ENCODE measurements around the gene ST7L.

Gene ST7L

GRCh38 chr1:112558634-112559033 lies 60.3 kb downstream of the ST7L start:
- no peak for DNase-seq
- intact Hi-C loops (cut with DNase I): no loop called here

- DNase-seq: no peak
- intact Hi-C loops (cut with DNase I): no loop called here
Measured at GRCh38 chr1:112557385-112557784, 61.6 kb downstream of the ST7L start.

GRCh38 chr1:112554411-112554810 lies 64.5 kb downstream of the ST7L start:
- no peak for DNase-seq
- intact Hi-C loops (cut with DNase I): no loop called here

GRCh38 chr1:112549590-112549989 lies 69.4 kb downstream of the ST7L start:
- DNase-seq: no peak
- intact Hi-C loops (cut with DNase I): no loop called here

GRCh38 chr1:112548547-112548946 lies 70.4 kb downstream of the ST7L start:
- DNase-seq: no peak
- intact Hi-C loops (cut with DNase I): no loop called here

- intact Hi-C loops (cut with DNase I): no loop called here
Measured at GRCh38 chr1:112546076-112546475, 72.9 kb downstream of the ST7L start.

GRCh38 chr1:112544751-112545150 lies 74.2 kb downstream of the ST7L start:
- intact Hi-C loops (cut with DNase I): no loop called here

More at GRCh38 chr1:112546076-112546475, 72.9 kb downstream of the ST7L start:
- no peak for DNase-seq

GRCh38 chr1:112544011-112544688 lies 74.8 kb downstream of the ST7L start:
- DNase-seq: no peak
- intact Hi-C loops (cut with DNase I): no loop called here

More at GRCh38 chr1:112544751-112545150, 74.2 kb downstream of the ST7L start:
- DNase-seq: no peak

- no peak for DNase-seq
Measured at GRCh38 chr1:112542206-112542973, 76.6 kb downstream of the ST7L start.

GRCh38 chr1:112541299-112541698 lies 77.6 kb downstream of the ST7L start:
- DNase-seq: no peak

More at GRCh38 chr1:112542206-112542973, 76.6 kb downstream of the ST7L start:
- intact Hi-C loops (cut with DNase I): no loop called here

GRCh38 chr1:112540226-112540794 lies 78.6 kb downstream of the ST7L start:
- intact Hi-C loops (cut with DNase I): no loop called here
- no peak for DNase-seq

More at GRCh38 chr1:112541299-112541698, 77.6 kb downstream of the ST7L start:
- intact Hi-C loops (cut with DNase I): no loop called here

- peak in 6 of 42 donors; percentile 9 to 50 (median 31) for DNase-seq
- intact Hi-C loops (cut with DNase I): no loop called here
Measured at GRCh38 chr1:112538883-112539282, 80.1 kb downstream of the ST7L start.

- no peak for DNase-seq
- intact Hi-C loops (cut with DNase I): no loop called here
Measured at GRCh38 chr1:112537456-112537855, 81.5 kb downstream of the ST7L start.

GRCh38 chr1:112536561-112536960 lies 82.4 kb downstream of the ST7L start:
- no peak for DNase-seq
- intact Hi-C loops (cut with DNase I): no loop called here

- intact Hi-C loops (cut with DNase I): no loop called here
- no peak for DNase-seq
Measured at GRCh38 chr1:112533029-112533428, 85.9 kb downstream of the ST7L start.

- DNase-seq: no peak
- intact Hi-C loops (cut with DNase I): no loop called here
Measured at GRCh38 chr1:112532064-112532463, 86.9 kb downstream of the ST7L start.

GRCh38 chr1:112530832-112531231 lies 88.1 kb downstream of the ST7L start:
- intact Hi-C loops (cut with DNase I): no loop called here
- DNase-seq: no peak

- intact Hi-C loops (cut with DNase I): no loop called here
- no peak for DNase-seq
Measured at GRCh38 chr1:112529301-112529700, 89.6 kb downstream of the ST7L start.

GRCh38 chr1:112528076-112528475 lies 90.9 kb downstream of the ST7L start:
- intact Hi-C loops (cut with DNase I): no loop called here
- no peak for DNase-seq

- intact Hi-C loops (cut with DNase I): no loop called here
- DNase-seq: no peak
Measured at GRCh38 chr1:112527266-112528010, 91.5 kb downstream of the ST7L start.
